HG03097 (cell line): ENCODE results near the gene CCNT1.
"Not testable (repeated sequence)": the region's sequence is repeated elsewhere in the genome, so short reads cannot be mapped to it uniquely, and the experiment has no call there.

ENCODE experiments used
- ATAC-seq: cut with Tn5 transposase; IDR thresholded peaks from one replicate; pipeline ENCODE4 v1.9.1; 2021; ENCODE audit not compliant: unreplicated experiment, low FRiP score

Gene CCNT1

DNA sequence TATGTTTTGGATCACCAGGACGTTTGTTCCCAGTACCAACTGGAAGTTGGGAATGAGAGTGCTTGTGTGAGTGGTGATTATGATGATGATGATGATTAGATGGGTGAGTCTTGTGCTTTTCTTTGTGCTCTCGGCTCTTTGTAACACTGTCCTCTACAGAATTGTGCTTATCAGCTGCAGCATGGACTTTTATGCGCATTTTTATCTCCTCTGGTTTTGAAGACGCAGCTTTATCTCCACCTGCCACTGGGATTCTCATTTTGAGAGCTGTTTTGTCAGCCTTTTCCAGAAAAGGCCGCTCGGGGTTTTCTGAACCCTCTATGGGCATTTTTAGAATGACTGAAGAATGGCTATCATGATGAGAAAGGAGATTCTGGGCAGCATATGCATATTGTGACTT lies 22.9 kb downstream of the CCNT1 start:
- ATAC-seq = no peak

DNA sequence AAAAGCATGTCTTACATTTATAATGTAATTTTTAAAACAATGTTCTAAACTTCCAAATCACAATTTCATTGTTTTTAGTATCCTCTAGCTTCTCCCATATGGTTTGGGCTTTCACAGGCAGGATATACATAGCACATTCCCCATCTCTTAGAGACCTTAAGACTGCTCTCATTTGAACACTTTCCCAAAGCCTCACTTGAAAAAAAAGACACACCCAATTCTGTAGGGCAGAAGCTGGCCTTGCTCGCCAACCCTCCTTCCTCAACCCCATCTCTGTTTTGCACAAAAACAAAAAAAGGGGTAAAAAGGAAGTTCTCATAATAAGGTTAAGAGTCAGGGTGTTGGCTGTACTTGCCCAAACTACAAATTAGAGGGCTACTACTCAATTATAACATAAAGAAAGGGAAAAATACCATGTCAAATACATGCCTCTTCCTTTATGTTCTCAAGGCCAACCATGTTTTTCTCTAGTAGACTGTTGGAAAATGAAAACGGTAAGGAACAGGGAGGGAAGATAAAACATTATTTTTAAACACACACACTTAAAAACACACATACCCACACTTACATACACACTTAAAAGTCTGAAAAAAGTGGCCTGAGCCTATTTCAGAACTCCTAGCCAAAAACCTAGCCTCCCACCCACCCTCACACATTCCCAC lies 24.6 kb downstream of the CCNT1 start:
- ATAC-seq = no peak

DNA sequence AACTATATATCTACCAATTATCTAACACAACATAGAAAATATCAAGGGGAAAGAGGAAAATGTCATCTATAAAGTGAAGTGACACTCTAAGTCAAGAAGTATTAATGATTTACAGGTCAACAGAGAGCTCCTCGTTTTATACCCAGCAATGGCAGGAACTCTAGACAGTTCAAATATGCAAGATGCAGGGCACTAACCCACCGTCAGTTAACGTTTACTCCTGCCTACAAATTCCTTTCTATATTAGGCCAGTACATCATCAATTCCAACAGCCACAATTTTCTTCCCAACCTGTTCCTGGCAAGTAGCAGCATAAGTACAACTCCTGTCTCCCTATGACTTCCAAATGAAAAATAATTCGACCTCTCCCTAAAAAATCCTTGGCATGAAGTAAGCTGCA lies 25.5 kb downstream of the CCNT1 start:
- ATAC-seq = no peak

DNA sequence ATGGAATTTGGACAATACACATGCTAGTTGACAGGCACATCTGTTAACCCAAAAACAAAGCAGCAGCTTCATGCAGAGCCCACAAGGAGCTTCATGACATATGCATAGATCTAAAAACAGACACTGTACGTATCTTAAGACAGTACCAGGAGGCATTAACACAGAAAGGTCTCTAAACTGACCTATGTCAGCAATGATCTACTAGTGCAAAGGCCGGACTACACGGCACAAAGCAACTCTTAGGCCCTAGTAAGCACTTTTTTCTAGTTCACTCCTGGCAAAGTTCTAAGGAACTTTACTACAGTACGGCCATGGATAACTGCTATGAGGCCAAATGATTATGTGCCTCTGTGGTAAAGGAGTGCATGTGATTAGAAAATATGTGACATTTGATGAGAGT lies 26.1 kb downstream of the CCNT1 start:
- no peak for ATAC-seq

DNA sequence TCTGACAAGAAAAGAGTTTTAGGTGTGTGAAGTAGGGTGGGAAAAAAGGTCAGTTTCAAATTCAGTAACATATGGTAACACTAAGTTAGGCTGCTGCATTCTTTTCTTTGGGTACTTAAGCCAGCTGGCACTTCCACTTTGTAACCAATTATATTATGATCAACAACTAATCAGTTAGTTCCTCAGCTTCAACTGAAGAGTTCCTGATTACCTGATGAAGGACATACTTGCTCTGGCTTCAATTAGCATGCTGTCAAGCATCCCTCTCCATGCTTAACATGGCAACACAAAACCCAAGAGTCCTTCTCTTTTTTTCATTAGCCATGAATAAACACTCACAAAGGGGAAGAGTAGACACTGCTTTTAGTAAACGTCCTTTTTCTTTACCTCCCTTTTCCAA lies 27.7 kb downstream of the CCNT1 start:
- ATAC-seq = no peak

DNA sequence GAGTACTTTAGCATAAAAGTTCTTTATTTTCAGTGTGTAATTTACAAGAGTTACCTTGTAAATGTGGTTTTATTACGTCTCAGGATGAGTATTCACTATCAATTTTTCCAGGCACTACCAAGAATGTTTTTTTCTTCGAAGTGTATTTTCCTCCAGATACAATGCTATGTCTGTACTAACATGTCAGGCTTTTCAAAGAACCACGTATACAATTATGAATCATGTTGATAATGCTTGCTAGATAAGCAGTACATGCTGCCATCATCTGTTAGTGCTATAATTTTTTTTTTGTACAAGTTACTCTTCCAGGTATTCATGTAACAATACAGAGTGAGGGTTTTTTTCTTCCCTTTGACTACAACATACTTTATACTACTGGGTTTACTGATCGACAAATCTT lies 28.9 kb downstream of the CCNT1 start:
- ATAC-seq = no peak

DNA sequence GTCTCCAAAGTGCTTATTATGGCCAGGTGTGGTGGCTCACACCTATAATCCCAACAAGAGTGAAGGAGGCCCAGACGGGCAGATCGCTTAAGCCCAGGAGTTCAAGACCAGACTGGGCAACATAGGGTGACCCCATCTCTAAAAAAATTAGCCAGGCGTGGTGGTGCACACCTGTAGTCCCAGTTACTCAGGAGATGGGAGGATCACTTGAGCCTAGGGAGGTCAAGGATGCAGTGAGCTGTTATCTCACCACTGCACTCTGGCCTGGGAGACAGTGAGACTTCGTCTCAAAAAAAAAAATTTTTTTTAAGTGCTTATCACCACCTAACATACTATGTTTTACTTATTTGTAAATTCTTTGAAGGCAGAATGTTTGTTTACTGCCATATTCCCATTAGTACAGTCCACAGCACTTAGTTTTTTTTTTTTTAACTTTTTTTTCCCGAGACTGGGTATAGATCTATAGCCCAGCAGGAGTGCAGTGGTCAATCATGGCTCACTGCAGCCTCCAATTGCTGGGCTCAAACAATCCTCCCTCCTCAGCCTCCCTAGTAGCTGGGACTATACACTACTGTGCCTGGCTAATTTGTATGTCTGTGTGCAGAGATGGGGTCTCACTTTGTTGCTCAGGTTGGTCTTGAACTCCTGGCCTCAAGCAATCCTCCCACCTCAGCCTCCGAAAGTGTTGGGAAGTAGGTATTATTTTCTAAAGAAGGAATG lies 29.7 kb downstream of the CCNT1 start:
- ATAC-seq = no peak

DNA sequence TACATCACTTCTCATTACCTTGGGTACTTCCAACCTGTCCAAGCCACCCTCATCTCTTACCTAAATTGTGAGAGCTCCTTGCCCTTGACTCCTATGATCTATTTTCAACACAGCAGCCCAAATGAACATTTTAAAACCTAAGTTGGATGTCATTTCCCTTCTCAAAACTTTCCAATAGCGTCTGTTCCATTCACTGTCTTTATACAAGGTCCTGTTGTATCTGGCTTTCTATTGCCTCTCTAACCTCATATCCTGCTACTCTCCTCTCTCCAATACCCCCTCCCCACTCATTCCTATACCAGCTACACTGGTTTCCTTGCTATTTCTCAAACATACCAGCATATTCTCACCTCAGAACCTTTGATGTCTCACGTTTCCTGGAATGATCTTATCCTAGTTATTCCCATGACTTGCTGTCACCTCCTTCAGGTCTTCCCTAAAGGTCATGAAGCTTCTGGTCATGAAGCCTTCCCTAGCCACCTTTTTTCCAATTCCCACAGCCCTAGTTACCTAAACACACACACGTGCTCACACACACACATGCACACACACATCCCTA lies 30.4 kb downstream of the CCNT1 start:
- ATAC-seq = no peak

DNA sequence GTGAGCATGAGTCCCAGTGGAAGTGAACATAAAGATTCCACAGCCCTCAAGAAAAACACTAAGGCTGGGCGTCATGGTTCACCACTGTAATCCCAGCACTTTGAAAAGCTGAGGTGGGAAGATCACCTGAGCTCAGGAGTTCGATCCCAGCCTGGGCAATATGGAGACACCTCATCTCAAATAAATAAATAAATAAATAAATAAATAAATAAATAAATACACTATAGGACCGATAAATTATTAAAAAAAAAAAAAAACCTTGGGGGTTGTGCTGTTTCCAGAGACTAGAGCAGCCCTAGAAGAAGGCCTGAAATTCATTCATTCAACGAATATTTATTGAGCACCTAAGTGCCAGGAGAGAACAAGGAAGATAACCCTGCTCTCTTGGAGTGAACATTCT lies 33.0 kb downstream of the CCNT1 start:
- no peak for ATAC-seq

DNA sequence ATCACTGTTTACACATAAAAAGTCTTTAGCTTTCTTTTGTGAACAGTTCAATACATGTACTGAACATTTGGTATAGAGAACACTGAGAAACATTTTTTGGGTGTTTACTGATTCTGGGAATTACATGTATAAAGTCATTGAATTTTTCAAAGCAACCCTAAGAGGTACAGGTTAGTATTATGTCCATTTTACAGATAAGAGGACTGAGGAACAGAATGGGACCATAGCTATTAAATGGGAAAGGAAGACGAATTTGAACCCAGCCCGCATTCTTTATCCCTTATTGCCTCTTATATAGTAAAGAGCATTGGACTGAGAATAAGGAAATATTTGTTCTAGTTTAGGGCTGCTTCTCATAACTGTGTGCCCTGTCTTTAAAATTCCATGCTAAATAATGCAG lies 33.6 kb downstream of the CCNT1 start:
- ATAC-seq = no peak

DNA sequence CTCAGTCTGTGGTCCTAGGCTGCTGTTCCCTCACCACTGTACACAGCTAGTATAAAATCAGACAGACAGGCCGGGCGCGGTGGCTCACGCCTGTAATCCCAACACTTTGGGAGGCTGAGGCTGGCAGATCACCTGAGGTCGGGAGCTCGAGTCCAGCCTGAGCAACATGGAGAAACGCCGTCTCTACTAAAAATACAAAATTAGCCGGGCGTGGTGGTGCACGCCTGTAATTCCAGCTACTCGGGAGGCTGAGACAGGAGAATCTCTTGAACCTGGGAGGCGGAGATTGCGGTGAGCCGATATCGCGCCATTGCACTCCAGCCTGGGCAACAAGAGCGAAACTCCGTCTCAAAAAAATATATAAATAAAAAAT lies 34.0 kb downstream of the CCNT1 start:
- ATAC-seq = not testable (repeated sequence)

DNA sequence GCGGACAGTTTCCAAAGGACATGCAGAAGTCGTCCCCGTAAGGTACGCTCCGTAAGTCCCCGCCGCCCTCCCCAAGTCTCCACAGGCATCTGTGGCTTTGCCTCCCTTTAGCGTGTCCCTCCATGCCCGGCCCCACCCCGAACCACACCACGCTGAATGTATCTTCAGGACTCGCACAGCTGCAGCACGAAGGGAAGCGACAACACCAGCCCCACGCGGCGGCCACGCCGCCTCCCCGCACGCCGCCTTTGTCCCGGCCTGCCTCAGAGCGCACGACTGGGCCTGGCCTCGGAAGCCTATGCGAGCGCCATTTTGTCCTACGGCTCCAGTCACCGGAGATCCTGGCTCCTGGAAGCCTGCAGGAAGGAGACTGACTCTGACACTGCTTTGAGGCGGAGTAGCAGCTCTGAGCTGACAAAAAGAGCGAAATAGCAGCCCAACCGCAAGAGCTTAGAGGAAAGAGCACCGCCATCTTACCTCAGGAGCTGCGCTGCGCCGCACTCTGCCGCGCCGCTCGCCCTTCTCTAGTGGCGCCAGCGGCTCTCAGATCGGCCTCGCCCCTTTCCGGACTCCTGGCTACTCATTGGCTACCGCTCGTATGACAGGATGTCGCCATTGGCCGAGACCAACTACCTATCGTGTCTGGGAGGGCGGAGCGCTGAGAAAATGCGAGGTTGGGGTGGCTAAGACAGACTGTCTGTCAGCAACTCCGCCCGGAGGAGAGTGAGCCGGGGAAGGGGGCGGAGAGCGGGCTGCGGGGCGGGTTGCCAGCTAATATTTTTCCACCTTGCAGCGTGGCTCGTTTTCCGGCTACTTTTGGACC lies 34.6 kb downstream of the CCNT1 start, which contains the start of gene KANSL2:
Gene KANSL2 (minus strand): TSS at position 529 of the 823 bp plus-strand sequence. CDS start 606 bp downstream, outside the sequence.
- ATAC-seq = peak; percentile 98

DNA sequence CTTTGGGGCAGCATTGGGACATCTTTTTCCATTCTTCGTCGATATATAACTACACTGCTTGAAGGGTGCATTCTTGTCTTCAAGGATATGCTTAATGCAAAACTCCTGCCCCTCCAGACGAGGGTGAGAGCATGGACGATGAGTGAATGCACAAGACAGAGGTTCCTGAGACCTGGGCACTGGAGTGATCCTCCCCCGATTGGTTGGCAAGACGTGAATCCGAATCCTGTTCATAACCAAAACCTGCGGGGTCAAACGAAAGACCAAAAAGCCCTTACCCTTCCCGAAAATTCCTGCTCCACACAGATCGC lies 35.2 kb downstream of the CCNT1 start:
- no peak for ATAC-seq

DNA sequence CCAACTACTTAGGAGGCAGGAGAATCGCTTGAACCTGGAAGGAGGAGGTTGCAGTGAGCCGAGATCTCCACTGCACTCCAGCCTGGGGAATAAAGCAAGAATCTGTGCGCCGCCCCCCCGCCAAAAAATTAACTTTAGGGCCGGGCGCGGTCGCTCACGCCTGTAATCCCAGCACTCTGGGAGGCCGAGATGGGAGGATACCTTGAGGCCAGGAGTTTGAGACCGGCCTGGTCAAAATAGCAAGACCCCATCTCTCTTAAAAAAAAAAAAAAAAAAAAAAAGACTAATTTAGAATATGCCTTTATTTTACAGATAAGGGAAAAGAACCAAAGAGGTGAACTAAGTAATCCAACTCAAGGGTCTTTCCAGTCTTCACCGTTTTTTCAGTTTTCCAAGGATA lies 35.6 kb downstream of the CCNT1 start:
- ATAC-seq = no peak

DNA sequence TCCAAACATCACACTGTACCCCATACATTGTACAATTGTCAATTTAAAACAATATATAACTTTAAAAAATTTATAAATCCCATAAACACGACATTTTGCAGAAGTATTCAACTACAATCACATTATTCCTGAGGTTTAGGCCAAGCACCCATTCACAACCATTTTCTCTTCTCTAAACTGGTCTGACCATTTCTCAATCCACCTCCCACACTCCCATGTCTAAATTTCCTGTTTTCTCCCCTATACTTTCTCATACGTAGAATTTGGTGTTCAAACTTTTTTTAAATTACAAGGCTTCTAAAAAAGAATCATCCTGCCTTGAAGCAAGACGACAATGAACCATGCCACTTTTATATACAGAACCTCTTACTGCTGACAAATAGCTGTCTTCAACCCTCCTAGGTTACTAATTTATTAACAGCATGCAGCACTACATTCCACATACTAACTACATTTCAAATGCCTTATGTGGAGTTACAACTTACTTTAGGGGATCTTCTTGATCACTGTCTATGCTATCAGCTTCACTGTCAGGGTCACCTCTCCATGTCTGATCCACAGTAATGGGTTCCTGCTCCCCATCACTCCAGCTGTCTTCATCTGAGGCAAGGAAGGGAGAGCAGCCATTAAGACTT lies 37.8 kb downstream of the CCNT1 start:
- no peak for ATAC-seq

DNA sequence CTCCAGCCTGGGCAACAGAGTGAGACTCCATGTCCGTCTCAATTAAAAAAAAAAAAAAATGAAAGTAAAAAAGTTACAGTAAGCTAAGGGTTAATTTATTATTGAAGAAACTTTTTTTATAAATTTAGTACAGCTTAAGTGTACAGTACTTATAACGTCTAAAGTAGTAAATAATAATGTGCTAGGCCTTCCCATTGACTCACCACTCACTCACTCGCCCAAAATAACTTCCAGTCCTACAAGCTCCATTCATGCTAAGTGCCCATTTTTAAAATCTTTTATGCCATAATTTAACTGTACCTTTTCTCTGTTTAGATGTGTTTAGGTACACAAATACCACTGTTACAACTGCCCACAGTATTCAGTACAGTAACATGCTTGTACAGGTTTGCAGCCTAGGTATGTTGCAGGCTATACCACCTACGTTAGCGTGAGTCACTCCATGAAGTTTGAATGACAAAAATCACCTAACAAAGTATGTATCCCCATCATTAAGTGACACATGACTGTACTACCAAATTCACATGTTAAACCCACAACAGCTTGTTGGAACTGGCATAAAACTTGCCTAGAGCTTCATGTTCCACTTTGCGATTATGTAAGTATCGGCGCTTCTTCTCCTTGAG lies 45.2 kb downstream of the CCNT1 start:
- ATAC-seq = no peak

DNA sequence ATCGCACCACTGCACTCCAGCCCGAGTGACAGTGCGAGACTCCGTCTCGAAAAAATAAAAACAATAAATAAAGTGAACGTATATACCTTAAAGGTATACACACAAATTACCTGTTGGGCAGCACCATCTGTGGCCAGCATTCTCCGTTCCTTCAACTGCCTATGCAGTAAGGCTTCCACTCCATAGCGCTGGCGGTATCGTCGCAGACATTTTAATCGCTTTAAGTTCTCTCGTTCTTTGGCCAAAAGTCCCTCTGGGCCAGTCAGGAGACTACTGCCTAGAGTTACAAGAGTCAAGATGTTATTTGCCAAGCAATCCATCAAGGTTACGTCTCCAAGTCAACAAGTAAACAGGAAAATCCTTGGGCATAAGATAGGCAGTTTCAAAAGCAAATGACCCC lies 47.5 kb downstream of the CCNT1 start:
- ATAC-seq = no peak

DNA sequence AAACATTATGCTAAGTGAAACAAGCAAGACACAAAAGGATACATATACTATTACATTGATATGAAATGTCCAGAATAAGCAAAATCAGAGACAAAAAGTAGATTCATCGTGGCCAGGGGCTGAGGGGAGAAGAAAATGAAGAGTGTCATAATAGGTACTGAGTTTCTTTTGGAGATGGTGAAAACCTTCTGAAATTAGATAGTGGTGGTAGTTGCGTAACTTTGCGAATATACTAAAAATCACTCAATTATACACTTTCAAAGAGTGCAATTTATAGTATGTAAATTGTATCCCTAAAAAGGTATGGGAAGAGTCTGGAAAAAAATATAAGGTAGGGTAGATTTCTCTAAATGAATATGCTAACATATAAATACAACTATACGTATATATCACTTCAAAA lies 56.6 kb downstream of the CCNT1 start:
- ATAC-seq = no peak

DNA sequence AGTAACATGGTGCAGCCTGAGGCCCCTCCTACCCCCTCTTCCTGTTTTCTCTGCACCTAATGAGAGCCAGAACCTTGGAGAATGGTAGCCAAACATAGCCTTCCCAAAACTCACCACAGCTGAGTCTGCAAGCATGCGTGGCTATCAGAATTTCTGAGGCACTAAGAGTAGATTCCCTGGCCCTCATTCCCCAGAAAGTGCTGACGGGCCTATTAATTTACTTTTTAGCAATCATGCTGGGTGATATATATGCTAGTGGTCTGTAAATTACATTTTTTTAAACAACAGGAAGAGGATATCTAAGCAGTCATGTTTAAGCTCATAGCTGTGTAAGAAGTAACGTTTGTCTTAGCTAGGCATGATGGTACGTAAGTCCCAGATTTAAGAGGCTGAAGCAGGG lies 64.8 kb downstream of the CCNT1 start:
- no peak for ATAC-seq

DNA sequence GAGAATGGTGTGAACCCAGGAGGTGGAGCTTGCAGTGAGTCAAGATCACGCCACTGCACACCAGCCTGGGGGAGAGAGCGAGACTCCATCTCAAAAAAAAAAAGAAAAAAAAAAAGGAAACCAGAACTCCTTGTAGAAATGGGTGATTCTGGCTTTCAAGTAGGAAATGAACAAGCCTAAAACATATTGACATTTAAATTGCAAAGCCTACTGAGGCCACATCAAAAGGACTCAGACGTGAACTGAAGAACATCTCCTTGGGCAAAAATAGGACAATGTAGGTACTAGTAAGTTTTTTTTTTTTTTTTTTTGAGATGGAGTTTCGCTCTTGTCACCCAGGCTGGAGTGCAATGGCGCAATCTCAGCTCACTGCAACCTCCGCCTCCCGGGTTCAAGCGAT lies 71.2 kb downstream of the CCNT1 start:
- not testable (repeated sequence) for ATAC-seq

DNA sequence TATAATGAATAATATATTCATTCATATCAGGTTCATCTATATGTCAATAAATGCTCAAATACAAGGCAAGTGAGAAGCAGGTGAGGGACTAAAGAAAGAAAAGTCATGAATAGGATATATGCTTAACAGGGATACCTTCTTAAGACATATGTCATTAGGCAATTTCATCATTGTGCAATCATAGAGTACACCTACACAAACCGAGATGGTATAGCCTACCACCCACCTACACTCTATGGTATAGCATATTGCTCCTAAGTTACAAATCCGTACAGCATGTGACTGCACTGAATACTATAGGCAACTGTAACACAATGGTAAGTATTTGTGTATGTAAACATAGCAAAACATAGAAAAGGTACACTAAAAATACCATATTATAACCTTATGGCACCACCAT lies 73.5 kb downstream of the CCNT1 start:
- no peak for ATAC-seq
